ENCODE data around the gene MANEAL. TPM values are rescaled to one million over a fixed set of nuclear protein-coding genes. Genes with fewer than 3 reads are reported as not detected.

MANEAL gene
- total RNA-seq, 1 experiment from 2014 or later = 22.7 TPM

DNA sequence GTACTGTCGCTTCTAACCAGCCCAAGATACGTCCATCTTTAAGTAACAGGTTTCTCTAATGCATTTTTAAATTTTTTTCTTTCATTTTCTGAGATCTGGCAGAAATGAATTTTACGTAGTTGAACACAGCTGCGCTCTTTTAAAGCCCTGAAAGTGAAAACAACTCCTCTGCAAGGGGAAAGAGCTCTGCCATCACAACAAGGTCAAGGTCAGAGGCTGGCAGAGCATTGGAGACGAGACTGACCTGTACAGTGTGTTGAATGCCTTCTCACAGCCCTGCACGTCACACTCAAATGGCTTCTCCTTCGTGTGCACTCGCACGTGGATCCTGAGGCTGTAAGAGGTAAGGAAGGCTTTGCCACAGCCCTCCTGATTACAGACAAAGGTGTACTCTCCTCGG is 46.0 kb downstream of the MANEAL start:
- H4K20me1 ChIP-seq (ENCODE audit: control insufficient read depth, insufficient read depth, insufficient read length) = no peaks in the 10 kb centered on the region
- no peak overlapping the region for H3K23ac ChIP-seq (ENCODE audit: insufficient read length, low read depth, low read length)
- no peak overlapping the region for H4K91ac ChIP-seq (ENCODE audit: insufficient read length, low read depth, low read length)
- peaks cover 5 to 43% (median 24%) of the 10 kb centered on the region in 3 experiments; a peak in 6 of 7 replicates for H3K36me3 Mint-ChIP-seq (ENCODE audit: insufficient read depth in 1 of 3, low read depth in 3 of 3)
- no peaks in the 10 kb centered on the region for H3K9me3 ChIP-seq (ENCODE audit: control insufficient read depth, low read depth, low read length)
- no peak overlapping the region; a peak in 1 of 7 replicates for H3K27ac Mint-ChIP-seq
- H3K9me3 Mint-ChIP-seq = no peaks in the 10 kb centered on the region
- TF ChIP-seq, protein P1, sequence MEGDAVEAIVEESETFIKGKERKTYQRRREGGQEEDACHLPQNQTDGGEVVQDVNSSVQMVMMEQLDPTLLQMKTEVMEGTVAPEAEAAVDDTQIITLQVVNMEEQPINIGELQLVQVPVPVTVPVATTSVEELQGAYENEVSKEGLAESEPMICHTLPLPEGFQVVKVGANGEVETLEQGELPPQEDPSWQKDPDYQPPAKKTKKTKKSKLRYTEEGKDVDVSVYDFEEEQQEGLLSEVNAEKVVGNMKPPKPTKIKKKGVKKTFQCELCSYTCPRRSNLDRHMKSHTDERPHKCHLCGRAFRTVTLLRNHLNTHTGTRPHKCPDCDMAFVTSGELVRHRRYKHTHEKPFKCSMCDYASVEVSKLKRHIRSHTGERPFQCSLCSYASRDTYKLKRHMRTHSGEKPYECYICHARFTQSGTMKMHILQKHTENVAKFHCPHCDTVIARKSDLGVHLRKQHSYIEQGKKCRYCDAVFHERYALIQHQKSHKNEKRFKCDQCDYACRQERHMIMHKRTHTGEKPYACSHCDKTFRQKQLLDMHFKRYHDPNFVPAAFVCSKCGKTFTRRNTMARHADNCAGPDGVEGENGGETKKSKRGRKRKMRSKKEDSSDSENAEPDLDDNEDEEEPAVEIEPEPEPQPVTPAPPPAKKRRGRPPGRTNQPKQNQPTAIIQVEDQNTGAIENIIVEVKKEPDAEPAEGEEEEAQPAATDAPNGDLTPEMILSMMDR (conservative IDR thresholded peaks at IDR 0.05) = no peak
- H3K18ac ChIP-seq (ENCODE audit: insufficient read length, low read depth, low read length) = no peak overlapping the region
- H3K14ac ChIP-seq (ENCODE audit: insufficient read depth, low read length) = no peak overlapping the region
- no peak overlapping the region for H2AFZ ChIP-seq (ENCODE audit: low read length)
- no peak overlapping the region for H2BK20ac ChIP-seq (ENCODE audit: low read depth, low read length, poor library complexity, severe bottlenecking)
- no peaks in the 10 kb centered on the region for H3K27me3 Mint-ChIP-seq (ENCODE audit: low read depth)
- H3K27me3 ChIP-seq (ENCODE audit: insufficient read depth, low read length) = no peaks in the 10 kb centered on the region
- no peak overlapping the region for H3K4me2 ChIP-seq (ENCODE audit: insufficient read depth, insufficient read length, low read length)
- no peak overlapping the region for H4K8ac ChIP-seq (replicated peaks; ENCODE audit: insufficient read length, low read depth, low read length)
- H3K4me1 ChIP-seq (ENCODE audit: insufficient read depth, low read length) = no peaks in the 10 kb centered on the region
- no peak overlapping the region for H3K4me3 Mint-ChIP-seq
- no peaks in the 10 kb centered on the region for H3K79me1 ChIP-seq (ENCODE audit: insufficient read depth, low read depth, low read length, poor library complexity, severe bottlenecking)
- H3K27ac ChIP-seq (ENCODE audit: insufficient read length, low read depth, low read length) = no peak overlapping the region
- no peak overlapping the region for H3K4ac ChIP-seq (ENCODE audit: low read depth, low read length)
- H3K9ac ChIP-seq (ENCODE audit: extremely low read depth, insufficient read length, low read length) = no peak overlapping the region
- H2BK120ac ChIP-seq (ENCODE audit: low read depth, low read length, poor library complexity, severe bottlenecking) = no peak overlapping the region
- H3K56ac ChIP-seq (ENCODE audit: insufficient read length, low read depth, low read length) = no peak overlapping the region
- H2BK15ac ChIP-seq (ENCODE audit: low read depth, low read length) = no peak overlapping the region
- H4K5ac ChIP-seq (ENCODE audit: insufficient read length, low read depth, low read length) = no peak overlapping the region
- no peaks in the 10 kb centered on the region for H3K4me1 Mint-ChIP-seq
- no CpG with 5 or more reads among the region's 10 CpGs for WGBS (ENCODE audit: extremely low coverage, insufficient read length, low lambda C conversion rate)
- no peak overlapping the region for H2AK5ac ChIP-seq (ENCODE audit: insufficient read length, low read length)
- H3K79me2 ChIP-seq (ENCODE audit: insufficient read depth, low read length) = no peaks in the 10 kb centered on the region
- no peak for DNase-seq
- H3K23me2 ChIP-seq (ENCODE audit: insufficient read length, low read depth, low read length, poor library complexity, severe bottlenecking) = no peaks in the 10 kb centered on the region
- no peak overlapping the region for H2BK12ac ChIP-seq (ENCODE audit: insufficient read length, low read depth, low read length)
- H2BK5ac ChIP-seq (ENCODE audit: insufficient read length, low read length) = no peak overlapping the region
- H3T11ph ChIP-seq (ENCODE audit: low read length) = no peak overlapping the region
